Motor neuron (in vitro differentiated cells): ENCODE results near the gene MARCHF10. TPM values are rescaled to one million over a fixed set of nuclear protein-coding genes. Genes with fewer than 3 reads are reported as not detected.
"Not testable (repeated sequence)": the region's sequence is repeated elsewhere in the genome, so short reads cannot be mapped to it uniquely, and the experiment has no call there.

Experiments
- ATAC-seq, 8 experiments: fragments of 200-7000 bp; cut with Tn5 transposase; replicated peaks in 6 of 8; 2 replicates each; pipeline ENCODE4 v1.8.0; 2021; ENCODE audit warnings: mild to moderate bottlenecking in 8 of 8, moderate library complexity in 8 of 8
- H3K27ac ChIP-seq, 2 donors: fragments of 250-450 bp; sonication (Bioruptor Pico); 2 replicates each; pipeline ENCODE4 v1.9.0; 2021; ENCODE audit warnings: antibody characterized with exemption in 2 of 2, mild to moderate bottlenecking in 2 of 2, moderate library complexity in 1 of 2
- H3K4me1 ChIP-seq, 2 donors: fragments of 250-450 bp; sonication (Bioruptor Pico); replicated peaks in 1 of 2; 2 replicates each; pipeline ENCODE4 v1.6.1; 2021; ENCODE audit warnings: antibody characterized with exemption in 2 of 2, mild to moderate bottlenecking in 2 of 2, moderate library complexity in 1 of 2
- H3K4me3 ChIP-seq, 5 donors: fragments of 250-450 bp; sonication (Bioruptor Pico); 2 replicates each; pipeline ENCODE4 v1.9.0; 2021; ENCODE audit warnings: antibody characterized with exemption in 5 of 5, mild to moderate bottlenecking in 5 of 5, moderate library complexity in 4 of 5
- WGBS, 10 experiments: fragments of 450-650 bp; shearing (Covaris generic); methylation state at CpG; one replicate each; pipeline ENCODE4 v1.0.0; 2022; 5-methylcytosine and 5-hydroxymethylcytosine counted together
- in situ Hi-C, 9 experiments: fragments of 400-800 bp; cut with MboI; loops; one replicate each; pipeline ENCODE4 v1.15.0; 2021; ENCODE audit warnings: low sequenced_read_pairs in 9 of 9, low pct_unique_long_range_greater_than_20kb in 2 of 9; ENCODE audit not compliant: unreplicated experiment in 9 of 9
- total RNA-seq, 8 experiments: library from RNA; unstranded; fragments of 300-600 nt; gene quantifications; 2 replicates each; pipeline versions ENCODE4 v1.2.3 to v1.2.4, GENCODE V29; 2022

Gene MARCHF10
- total RNA-seq, 8 experiments from 2014 or later = 0.20 to 2.2 (median 0.71) TPM; not detected in 1

DNA sequence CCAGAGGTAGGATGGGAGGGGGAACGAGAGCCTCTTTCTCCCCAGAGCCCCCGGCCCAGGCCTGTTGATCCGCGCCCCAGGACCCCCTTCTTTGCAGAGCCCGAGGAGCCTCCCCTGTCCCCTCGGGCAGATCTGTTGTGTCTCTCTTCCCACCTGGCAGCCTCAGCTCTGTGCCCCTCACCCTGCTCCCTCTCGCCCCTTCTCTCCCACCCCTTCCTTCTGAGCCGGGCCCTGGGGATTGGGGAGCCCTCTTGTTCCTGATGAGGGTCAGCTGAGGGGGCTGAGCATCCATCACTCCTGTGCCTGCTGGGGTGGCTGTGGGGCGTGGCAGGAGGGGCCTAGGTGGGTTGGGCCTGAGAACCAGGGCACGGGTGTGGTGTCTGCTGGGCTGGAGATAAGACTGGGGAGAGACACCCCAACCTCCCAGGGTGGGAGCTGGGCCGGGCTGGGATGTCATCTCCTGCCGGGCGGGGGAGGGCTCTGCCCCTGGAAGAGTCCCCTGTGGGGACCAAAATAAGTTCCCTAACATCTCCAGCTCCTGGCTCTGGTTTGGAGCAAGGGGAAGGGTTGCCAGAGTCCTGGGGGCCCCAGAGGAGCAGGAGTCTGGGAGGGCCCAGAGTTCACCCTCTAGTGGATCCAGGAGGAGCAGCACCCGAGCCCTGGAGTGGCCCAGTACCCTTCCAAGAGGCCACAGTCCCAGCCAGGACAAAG lies 115.2 kb downstream of the MARCHF10 start:
- 0 to 100% (median 17%) methylated on average over 1 of the region's 14 CpGs; no CpG with 5 or more reads in 7 of the 10 experiments for WGBS, 10 experiments
- no peak overlapping the region for H3K4me3 ChIP-seq
- in situ Hi-C loops = loop anchor here in 5 of 9 experiments (25.0 kb wide), 1 partner anchor 719 kb away; no protein-coding TSS in a partner anchor
- no peak overlapping the region for H3K27ac ChIP-seq
- ATAC-seq = peak; percentile 19 to 76 (median 33)
- peaks cover 18 to 20% of the 10 kb centered on the region in 2 donors for H3K4me1 ChIP-seq

DNA sequence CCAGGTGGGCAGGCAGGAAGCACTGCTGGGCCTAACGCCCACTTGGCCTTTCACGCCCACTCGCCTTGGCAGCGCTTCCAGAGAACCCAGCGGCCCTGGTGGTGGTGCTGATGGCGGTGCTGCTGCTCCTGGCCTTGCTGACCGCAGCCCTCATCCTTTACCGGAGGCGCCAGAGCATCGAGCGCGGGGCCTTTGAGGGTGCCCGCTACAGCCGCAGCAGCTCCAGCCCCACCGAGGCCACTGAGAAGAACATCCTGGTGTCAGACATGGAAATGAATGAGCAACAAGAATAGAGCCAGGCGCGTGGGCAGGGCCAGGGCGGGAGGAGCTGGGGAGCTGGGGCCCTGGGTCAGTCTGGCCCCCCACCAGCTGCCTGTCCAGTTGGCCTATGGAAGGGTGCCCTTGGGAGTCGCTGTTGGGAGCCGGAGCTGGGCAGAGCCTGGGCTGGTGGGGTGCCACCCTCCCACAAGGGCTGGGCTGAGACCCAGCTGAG lies 115.9 kb downstream of the MARCHF10 start:
- ATAC-seq = no peak
- in situ Hi-C loops = loop anchor here in 5 of 9 experiments (25.0 kb wide), 1 partner anchor 720 kb away; no protein-coding TSS in a partner anchor
- WGBS, 10 experiments = 60 to 100% (median 95%) methylated on average over 1 to 13 of the region's 20 CpGs; no CpG with 5 or more reads in 5 of the 10 experiments
- Histone ChIP-seq H3K4me1 (peaks cover 18 to 20% of the 10 kb centered on the region in 2 donors), H3K27ac (no peak overlapping the region), H3K4me3 (no peak overlapping the region)

DNA sequence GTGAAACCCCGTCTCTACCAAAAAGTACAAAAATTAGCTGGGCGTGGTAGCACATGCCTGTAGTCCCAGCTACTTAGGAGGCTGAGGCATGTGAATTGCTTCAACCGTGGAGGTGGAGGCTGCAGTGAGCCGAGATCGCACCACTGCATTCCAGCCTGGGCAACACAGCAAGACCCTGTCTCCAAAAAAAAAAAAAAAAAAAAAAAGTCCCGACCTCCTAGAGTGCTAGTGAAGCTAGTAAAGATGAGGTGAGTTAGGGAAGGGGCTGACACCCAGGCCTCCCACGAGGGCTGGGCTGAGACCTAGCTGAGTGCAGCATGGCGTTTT lies 116.6 kb downstream of the MARCHF10 start:
- H3K27ac ChIP-seq, H3K4me3 ChIP-seq, ATAC-seq: not testable (repeated sequence)
- in situ Hi-C loops = loop anchor here in 5 of 9 experiments (25.0 kb wide), 1 partner anchor 721 kb away; no protein-coding TSS in a partner anchor
- H3K4me1 ChIP-seq = peaks cover 18 to 20% of the 10 kb centered on the region in 2 donors
- 67 to 100% (median 94%) methylated on average over 1 to 5 of the region's 8 CpGs; no CpG with 5 or more reads in 4 of the 10 experiments for WGBS, 10 experiments

DNA sequence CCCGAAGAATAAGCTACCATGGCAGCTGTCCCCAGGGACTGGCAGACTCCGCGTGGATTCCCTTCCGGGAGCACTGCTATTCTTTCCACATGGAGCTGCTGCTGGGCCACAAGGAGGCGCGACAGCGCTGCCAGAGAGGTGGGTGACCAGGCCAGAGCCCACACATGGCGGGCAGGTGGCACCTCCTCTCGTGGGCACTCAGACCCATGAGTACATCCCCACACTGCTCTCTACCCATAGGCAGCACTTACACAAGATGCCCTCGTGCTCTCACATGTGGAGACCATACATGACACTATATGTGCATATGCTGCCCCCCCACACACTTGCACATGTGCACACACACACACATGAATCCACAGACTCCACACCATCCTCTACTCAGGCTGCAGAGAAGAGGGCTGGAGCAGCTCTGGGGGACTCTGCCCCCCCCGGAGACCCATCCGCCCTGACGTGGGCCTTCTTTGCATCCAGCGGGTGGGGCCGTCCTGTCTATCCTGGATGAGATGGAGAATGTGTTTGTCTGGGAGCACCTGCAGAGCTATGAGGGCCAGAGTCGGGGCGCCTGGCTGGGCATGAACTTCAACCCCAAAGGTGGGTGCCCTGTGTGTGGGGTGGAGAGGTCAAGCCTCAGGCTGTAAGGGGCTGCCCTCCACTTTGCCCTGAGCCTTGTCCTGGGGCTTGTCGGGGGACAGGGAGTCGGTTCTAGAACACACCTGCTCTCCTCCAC lies 117.8 kb downstream of the MARCHF10 start:
- peaks cover 18 to 20% of the 10 kb centered on the region in 2 donors for H3K4me1 ChIP-seq
- ATAC-seq = peak in 1 of 8 experiments; percentile 20
- no peak overlapping the region for H3K4me3 ChIP-seq
- in situ Hi-C loops = loop anchor here in 5 of 9 experiments (25.0 kb wide), 1 partner anchor 722 kb away; no protein-coding TSS in a partner anchor
- WGBS, 10 experiments = 76 to 100% (median 87%) methylated on average over 4 to 12 of the region's 19 CpGs; no CpG with 5 or more reads in 6 of the 10 experiments
- H3K27ac ChIP-seq = no peak overlapping the region

DNA sequence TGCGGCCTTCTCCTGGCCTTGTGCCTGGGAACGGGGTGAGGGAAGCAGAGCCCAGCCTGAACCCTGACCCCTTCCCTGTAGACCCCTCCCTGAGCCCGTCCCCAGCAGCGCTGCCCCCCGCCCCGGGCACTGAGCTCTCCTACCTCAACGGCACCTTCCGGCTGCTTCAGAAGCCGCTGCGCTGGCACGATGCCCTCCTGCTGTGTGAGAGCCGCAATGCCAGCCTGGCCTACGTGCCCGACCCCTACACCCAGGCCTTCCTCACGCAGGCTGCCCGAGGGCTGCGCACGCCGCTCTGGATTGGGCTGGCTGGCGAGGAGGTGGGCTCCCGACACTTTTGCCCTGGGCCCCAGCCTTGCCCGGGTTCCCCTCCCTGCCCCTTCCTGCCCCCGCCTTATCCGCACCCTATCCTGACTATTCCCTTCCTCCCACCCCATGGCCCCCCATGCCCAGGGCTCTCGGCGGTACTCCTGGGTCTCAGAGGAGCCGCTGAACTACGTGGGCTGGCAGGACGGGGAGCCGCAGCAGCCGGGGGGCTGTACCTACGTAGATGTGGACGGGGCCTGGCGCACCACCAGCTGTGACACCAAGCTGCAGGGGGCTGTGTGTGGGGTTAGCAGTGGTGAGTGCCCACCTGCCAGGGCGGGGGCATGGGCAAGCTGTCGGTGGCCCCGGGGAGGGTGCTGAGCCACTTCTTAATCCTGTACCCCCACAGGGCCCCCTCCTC lies 118.5 kb downstream of the MARCHF10 start:
- Histone ChIP-seq H3K27ac (no peak overlapping the region), H3K4me3 (no peak overlapping the region), H3K4me1 (peaks cover 11 to 13% of the 10 kb centered on the region in 2 donors)
- WGBS, 10 experiments = 50 to 100% methylated on average over 2 of the region's 37 CpGs; no CpG with 5 or more reads in 8 of the 10 experiments
- ATAC-seq = no peak
- in situ Hi-C loops = loop anchor here in 5 of 9 experiments (25.0 kb wide), 1 partner anchor 723 kb away; no protein-coding TSS in a partner anchor

DNA sequence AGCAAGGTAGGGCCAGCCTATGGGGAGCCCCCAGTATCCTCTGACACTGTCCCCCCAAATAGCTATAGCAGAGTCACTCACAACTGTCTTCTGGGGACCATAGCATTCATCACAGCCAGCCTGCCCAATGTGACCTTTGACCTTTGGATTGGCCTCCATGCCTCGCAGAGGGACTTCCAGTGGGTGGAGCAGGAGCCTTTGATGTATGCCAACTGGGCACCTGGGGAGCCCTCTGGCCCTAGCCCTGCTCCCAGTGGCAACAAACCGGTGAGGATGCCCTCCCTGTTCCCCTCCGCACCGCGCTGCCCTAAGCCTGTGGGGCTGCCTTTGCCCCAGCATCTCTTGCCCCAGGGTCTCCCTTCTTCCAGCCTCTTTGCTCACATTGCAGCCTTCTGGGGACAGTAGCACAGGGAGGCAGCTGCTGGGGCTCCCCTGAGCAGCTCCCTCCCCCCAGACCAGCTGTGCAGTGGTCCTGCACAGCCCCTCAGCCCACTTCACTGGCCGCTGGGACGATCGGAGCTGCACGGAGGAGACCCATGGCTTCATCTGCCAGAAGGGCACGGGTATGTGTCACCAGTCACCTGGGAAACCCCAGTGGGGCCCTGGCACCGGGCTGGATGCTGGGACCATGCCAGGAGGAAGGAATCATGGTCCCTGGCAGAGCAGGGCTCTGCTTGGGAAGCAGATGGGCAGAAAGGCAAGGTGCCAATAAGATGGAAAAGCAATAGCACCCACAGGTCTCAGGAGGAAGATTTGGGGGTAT lies 119.5 kb downstream of the MARCHF10 start:
- ATAC-seq = peak in 2 of 8 experiments; percentile 11 to 60
- no peak overlapping the region for H3K27ac ChIP-seq
- WGBS, 10 experiments = 78 to 100% methylated on average over 4 to 5 of the region's 11 CpGs; no CpG with 5 or more reads in 8 of the 10 experiments
- in situ Hi-C loops = loop anchor here in 5 of 9 experiments (25.0 kb wide), 1 partner anchor 724 kb away; no protein-coding TSS in a partner anchor
- no peak overlapping the region for H3K4me3 ChIP-seq
- peaks cover under 1 to 5% of the 10 kb centered on the region in 2 donors for H3K4me1 ChIP-seq

DNA sequence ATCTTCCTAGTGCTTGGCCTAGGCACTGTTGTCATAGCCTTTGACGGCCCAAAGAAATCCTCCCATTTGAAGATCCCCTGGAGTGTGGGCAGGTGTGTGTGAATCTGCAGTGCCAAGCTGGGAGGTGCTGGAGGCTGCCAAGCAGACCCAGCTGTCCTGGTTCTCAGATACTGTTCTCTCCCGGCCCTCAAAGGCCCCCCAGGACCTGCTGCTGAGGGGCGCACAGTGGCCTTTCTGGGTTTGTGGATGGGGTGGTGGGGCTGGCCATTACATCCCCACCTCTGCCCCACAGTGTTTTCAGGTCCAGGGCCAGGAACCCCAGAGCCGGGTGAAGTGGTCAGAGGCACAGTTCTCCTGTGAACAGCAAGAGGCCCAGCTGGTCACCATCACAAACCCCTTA lies 120.1 kb downstream of the MARCHF10 start:
- in situ Hi-C loops = loop anchor here in 5 of 9 experiments (25.0 kb wide), 1 partner anchor 724 kb away; no protein-coding TSS in a partner anchor
- ATAC-seq = no peak
- WGBS, 10 experiments = 90% methylated on average over 2 of the region's 4 CpGs; no CpG with 5 or more reads in 9 of the 10 experiments
- Histone ChIP-seq H3K4me1 (no peaks in the 10 kb centered on the region), H3K4me3 (no peak overlapping the region), H3K27ac (no peak overlapping the region)

DNA sequence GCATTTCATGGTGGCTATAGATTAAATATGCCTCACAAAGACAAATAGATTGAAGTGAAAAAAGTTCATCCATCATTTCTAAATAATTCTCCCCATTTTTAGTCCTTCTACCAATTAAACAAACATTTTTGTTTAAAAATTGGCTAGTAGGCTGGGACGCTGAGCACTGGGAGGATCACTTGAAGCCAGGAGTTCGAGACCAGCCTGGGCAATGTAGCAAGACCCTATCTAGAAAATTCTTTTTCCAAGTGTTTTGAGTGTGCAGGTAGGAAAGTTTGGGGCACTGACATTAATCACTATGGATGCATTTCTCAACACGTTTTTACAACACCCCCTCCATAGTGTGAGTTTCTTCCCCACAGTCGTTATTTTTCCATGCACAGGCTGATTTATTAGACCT lies 123.9 kb downstream of the MARCHF10 start:
- WGBS, 10 experiments = 51 to 100% (median 93%) methylated on average over 1 to 4 of the region's 4 CpGs
- ATAC-seq = no peak
- no peak overlapping the region for H3K27ac ChIP-seq
- no peaks in the 10 kb centered on the region for H3K4me1 ChIP-seq
- in situ Hi-C loops = loop anchor here in 5 of 9 experiments (25.0 kb wide), 1 partner anchor 728 kb away; no protein-coding TSS in a partner anchor
- H3K4me3 ChIP-seq = no peak overlapping the region

DNA sequence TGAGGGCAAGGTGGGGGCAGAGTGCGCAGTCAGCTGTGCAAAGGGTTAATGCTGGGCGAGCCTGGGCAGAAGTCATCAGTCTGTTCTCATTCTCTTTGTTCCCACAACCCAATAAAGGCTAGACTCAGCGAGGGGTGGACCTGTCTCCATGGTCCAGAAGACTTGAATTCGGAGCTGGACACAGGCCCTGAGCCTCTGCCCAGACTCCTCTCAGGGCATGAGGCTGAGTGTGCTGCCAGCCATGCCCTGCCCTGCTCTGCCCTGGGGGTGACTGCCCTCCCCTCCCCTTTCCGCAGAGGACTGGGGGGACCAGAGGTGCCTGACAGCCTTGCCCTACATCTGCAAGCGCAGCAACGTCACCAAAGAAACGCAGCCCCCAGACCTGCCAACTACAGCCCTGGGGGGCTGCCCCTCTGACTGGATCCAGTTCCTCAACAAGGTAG lies 126.2 kb downstream of the MARCHF10 start:
- no peak for ATAC-seq
- WGBS, 10 experiments = 93 to 100% (median 100%) methylated on average over 2 to 3 of the region's 8 CpGs; no CpG with 5 or more reads in 7 of the 10 experiments
- no peak overlapping the region for H3K27ac ChIP-seq
- no peaks in the 10 kb centered on the region for H3K4me1 ChIP-seq
- in situ Hi-C loops = loop anchor here in 5 of 9 experiments (25.0 kb wide), 1 partner anchor 730 kb away; no protein-coding TSS in a partner anchor
- H3K4me3 ChIP-seq = no peak overlapping the region

DNA sequence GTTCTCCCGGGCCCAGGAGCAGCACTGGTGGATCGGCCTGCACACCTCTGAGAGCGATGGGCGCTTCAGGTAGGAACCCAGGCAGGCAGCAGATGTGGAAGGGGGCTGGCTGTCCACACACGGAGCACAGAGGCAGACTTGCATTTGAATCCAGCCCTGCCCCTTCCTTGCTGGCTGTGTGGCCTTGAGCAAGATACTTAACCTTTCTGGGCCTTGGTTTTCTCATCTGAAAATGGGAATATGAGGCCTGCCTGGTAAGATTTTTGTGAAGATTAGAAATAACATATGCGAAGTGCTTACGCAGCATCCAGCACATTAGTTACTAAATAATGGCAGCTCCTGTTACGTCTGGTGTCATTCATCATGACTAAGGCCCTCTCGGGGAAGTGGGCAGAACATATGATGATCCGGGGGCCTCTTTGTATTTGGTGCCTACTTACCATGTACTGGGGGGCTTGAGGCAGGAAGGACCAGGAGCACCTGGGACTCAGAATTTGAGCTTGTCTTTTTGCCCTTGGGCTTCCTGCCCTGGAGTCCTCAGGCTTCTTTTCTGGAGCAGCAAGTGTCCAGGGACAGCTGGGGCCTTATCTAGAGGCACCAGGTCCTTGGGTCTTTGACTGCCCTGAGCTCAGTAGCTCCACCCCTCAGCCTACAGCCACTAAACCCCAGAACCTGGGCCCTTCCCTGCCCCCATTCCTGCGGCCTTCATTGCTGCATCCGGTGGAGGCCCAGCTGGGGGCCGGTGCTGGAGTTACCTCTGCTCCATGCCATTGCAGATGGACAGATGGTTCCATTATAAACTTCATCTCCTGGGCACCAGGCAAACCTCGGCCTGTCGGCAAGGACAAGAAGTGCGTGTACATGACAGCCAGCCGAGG lies 126.8 kb downstream of the MARCHF10 start:
- in situ Hi-C loops = loop anchor here in 5 of 9 experiments (25.0 kb wide), 1 partner anchor 731 kb away; no protein-coding TSS in a partner anchor
- no peaks in the 10 kb centered on the region for H3K4me1 ChIP-seq
- no peak for ATAC-seq
- no peak overlapping the region for H3K4me3 ChIP-seq
- H3K27ac ChIP-seq = no peak overlapping the region
- 77 to 100% (median 92%) methylated on average over 1 to 8 of the region's 17 CpGs; no CpG with 5 or more reads in 4 of the 10 experiments for WGBS, 10 experiments

DNA sequence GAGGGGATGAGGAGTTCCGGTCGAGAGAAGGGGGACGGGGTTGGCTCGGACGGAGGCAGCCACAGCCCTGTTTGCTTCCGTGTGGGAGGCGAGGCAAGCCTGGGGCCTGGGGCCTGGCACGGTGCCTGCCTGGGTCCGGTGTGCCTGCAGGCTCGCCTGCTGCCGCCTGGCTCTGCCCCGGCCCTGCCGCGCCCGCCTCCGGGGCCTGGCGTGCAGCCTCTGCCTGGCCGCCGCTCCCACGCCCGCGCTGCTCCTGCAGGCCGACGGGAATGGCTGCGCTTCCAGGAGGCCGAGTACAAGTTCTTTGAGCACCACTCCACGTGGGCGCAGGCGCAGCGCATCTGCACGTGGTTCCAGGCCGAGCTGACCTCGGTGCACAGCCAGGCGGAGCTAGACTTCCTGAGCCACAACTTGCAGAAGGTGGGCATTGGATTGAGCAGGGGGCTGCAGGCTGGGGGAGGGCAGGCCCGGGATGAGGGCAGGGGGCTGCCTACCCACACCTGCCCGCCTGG lies 127.5 kb downstream of the MARCHF10 start:
- no peak for ATAC-seq
- in situ Hi-C loops = loop anchor here in 5 of 9 experiments (25.0 kb wide), 1 partner anchor 732 kb away; no protein-coding TSS in a partner anchor
- Histone ChIP-seq H3K4me1 (peaks cover 1 to 2% of the 10 kb centered on the region in 2 donors), H3K27ac (no peak overlapping the region), H3K4me3 (no peak overlapping the region)
- 70 to 100% (median 98%) methylated on average over 1 to 10 of the region's 36 CpGs; no CpG with 5 or more reads in 6 of the 10 experiments for WGBS, 10 experiments
